GM12878 (cell line): ENCODE results near the gene ZNF692. TPM values are rescaled to one million over a fixed set of nuclear protein-coding genes. Genes with fewer than 3 reads are reported as not detected.

Experiments used
- BHLHE40 ChIP-seq, 2 experiments: fragments of 450-650 bp in 1 of 2; IDR thresholded peaks; 2 replicates each; pipeline ENCODE4 v1.6.1; 2011 to 2017; ENCODE audit warnings: low read depth in 2 of 2, borderline replicate concordance in 1 of 2, improper control_type of control experiment in 1 of 2, low read length in 1 of 2, mild to moderate bottlenecking in 1 of 2
- CHD4 ChIP-seq: fragments of 200-600 bp; sonication (generic); IDR thresholded peaks from 2 replicates; pipeline ENCODE4 v1.6.1; 2016; ENCODE audit warnings: mild to moderate bottlenecking
- CREB1 ChIP-seq: IDR thresholded peaks from 2 replicates; pipeline ENCODE4 v1.6.1; 2012; ENCODE audit warnings: low read depth, mild to moderate bottlenecking, inconsistent platforms
- EGR1 ChIP-seq, 2 experiments: IDR thresholded peaks; 1 replicate in 1 of 2; 2 replicates in 1 of 2; pipeline ENCODE4 v1.6.1; 2011 to 2012; ENCODE audit warnings: low read depth in 2 of 2, low read length in 2 of 2, borderline replicate concordance in 1 of 2, mild to moderate bottlenecking in 1 of 2, moderate library complexity in 1 of 2
- IKZF2 ChIP-seq, 2 experiments: fragments of 450-650 bp; IDR thresholded peaks; 2 replicates each; pipeline ENCODE4 v1.6.1; 2017; ENCODE audit warnings: mild to moderate bottlenecking in 2 of 2, moderate library complexity in 2 of 2
- IRF4 ChIP-seq: IDR thresholded peaks from 2 replicates; pipeline ENCODE4 v1.6.1; 2011; ENCODE audit warnings: low read depth, low read length
- LARP7 ChIP-seq: fragments of 450-650 bp; IDR thresholded peaks from 2 replicates; pipeline ENCODE4 v1.6.1; 2017; ENCODE audit warnings: mild to moderate bottlenecking
- MEF2A ChIP-seq: IDR thresholded peaks from 2 replicates; pipeline ENCODE4 v1.6.1; 2011; ENCODE audit warnings: low read depth, mild to moderate bottlenecking, low read length, moderate library complexity; ENCODE audit not compliant: insufficient read depth
- NFYB ChIP-seq: IDR thresholded peaks from 2 replicates; pipeline ENCODE4 v1.6.1; 2011; ENCODE audit warnings: low read depth, mild to moderate bottlenecking, low read length, improper control_type of control experiment, moderate library complexity; ENCODE audit not compliant: insufficient read depth
- RB1 ChIP-seq: fragments of 450-650 bp; formaldehyde crosslinking; IDR thresholded peaks from 2 replicates; pipeline ENCODE4 v1.6.1; 2017; ENCODE audit warnings: mild to moderate bottlenecking, borderline replicate concordance
- SMARCA5 ChIP-seq: fragments of 450-650 bp; IDR thresholded peaks from 2 replicates; pipeline ENCODE4 v1.6.1; 2017; ENCODE audit warnings: mild to moderate bottlenecking
- SRF ChIP-seq, 2 experiments: IDR thresholded peaks; 2 replicates each; pipeline ENCODE4 v1.6.1; 2011; ENCODE audit warnings: low read depth in 2 of 2, low read length in 2 of 2, mild to moderate bottlenecking in 1 of 2, moderate library complexity in 1 of 2
- SUPT20H ChIP-seq: IDR thresholded peaks from 2 replicates; pipeline ENCODE4 v1.6.1; 2011; ENCODE audit warnings: low read depth, mild to moderate bottlenecking, low read length, moderate library complexity, borderline replicate concordance; ENCODE audit not compliant: control insufficient read depth
- TARDBP ChIP-seq: IDR thresholded peaks from 2 replicates; pipeline ENCODE4 v1.6.1; 2016; ENCODE audit warnings: borderline replicate concordance
- ZNF207 ChIP-seq: fragments of 450-650 bp; IDR thresholded peaks from 2 replicates; pipeline ENCODE4 v1.6.1; 2014; ENCODE audit warnings: antibody characterized with exemption, mild to moderate bottlenecking, borderline replicate concordance
- polyA plus RNA-seq, 11 experiments: library from polyadenylated mRNA; depleted of rRNA in 4 of 11; unstranded in 6 of 11; stranded (reverse) in 5 of 11; fragments of >200 nt; fragmentation: Nextera tagmentation in 4 of 11; fragmentation: Illumina TruSeq in 1 of 11; extraction: Ambion mirVana in 4 of 11; extraction: Trizol in 1 of 11; gene quantifications; 1 replicate in 1 of 11; 2 replicates in 10 of 11; pipeline versions ENCODE4 v1.2.1 to v1.2.3, GENCODE V29; 2011 to 2016; ENCODE audit warnings: inconsistent platforms in 2 of 11, missing spikeins in 2 of 11, low read depth in 1 of 11
- total RNA-seq, 4 experiments: library from RNA; depleted of rRNA in 3 of 4; stranded (reverse); fragments of >200 nt in 3 of 4; fragmentation: Illumina TruSeq in 1 of 4; extraction: Trizol in 1 of 4; gene quantifications; 2 replicates each; pipeline versions ENCODE4 v1.2.1 to v1.2.3, GENCODE V29; 2013 to 2021
- TF ChIP-seq, protein P1 (sequence below): fragments of 450-650 bp; IDR thresholded peaks from 2 replicates; pipeline ENCODE4 v1.6.1; 2017; ENCODE audit warnings: mild to moderate bottlenecking, moderate library complexity
- TF ChIP-seq, protein P2 (sequence below): fragments of 450-650 bp; formaldehyde crosslinking; IDR thresholded peaks from 2 replicates; pipeline ENCODE4 v1.4.0; 2020; ENCODE audit warnings: mild to moderate bottlenecking, moderate library complexity
- TF ChIP-seq, protein P3 (sequence below): fragments of 450-650 bp; IDR thresholded peaks from 2 replicates; pipeline ENCODE4 v1.6.1; 2016; ENCODE audit warnings: mild to moderate bottlenecking

Gene ZNF692
- total and polyA plus RNA-seq, 10 of the 15 experiments (the other 5 are each of a cell fraction or from before 2014, with no cell fraction given) = 5.3 to 76.6 (median 36.9) TPM

DNA sequence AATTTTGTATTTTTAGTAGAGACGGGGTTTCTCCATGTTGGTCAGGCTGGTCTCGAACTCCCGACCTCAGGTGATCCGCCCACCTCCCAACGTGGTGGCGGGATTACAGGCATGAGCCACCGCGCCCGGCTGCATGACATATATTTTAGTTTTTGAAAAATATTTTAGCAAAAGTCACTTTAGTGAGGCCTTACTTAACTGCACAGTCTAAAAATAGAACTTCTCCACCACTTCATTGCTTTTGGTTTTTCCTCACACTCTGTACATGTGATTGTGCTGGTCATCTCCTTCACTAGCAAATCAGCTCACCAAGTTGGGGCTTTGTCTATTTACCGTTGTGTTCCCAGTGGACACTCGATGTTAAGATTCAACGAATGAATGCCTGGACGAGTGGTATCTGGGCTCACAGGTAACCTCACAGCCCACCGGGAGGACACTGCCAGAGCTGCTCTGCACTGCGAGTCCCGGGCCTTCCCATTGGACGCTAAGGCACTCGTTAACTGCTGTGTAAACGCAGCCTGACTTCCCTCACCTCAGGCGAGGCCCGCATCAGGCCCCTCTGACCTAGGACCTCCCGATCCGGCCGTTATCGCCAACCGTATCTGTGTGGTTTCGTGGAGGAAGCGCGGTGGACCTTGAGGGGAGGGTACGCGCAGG lies 14.0 kb upstream of the ZNF692 start (continued):
- TF ChIP-seq, protein P1, sequence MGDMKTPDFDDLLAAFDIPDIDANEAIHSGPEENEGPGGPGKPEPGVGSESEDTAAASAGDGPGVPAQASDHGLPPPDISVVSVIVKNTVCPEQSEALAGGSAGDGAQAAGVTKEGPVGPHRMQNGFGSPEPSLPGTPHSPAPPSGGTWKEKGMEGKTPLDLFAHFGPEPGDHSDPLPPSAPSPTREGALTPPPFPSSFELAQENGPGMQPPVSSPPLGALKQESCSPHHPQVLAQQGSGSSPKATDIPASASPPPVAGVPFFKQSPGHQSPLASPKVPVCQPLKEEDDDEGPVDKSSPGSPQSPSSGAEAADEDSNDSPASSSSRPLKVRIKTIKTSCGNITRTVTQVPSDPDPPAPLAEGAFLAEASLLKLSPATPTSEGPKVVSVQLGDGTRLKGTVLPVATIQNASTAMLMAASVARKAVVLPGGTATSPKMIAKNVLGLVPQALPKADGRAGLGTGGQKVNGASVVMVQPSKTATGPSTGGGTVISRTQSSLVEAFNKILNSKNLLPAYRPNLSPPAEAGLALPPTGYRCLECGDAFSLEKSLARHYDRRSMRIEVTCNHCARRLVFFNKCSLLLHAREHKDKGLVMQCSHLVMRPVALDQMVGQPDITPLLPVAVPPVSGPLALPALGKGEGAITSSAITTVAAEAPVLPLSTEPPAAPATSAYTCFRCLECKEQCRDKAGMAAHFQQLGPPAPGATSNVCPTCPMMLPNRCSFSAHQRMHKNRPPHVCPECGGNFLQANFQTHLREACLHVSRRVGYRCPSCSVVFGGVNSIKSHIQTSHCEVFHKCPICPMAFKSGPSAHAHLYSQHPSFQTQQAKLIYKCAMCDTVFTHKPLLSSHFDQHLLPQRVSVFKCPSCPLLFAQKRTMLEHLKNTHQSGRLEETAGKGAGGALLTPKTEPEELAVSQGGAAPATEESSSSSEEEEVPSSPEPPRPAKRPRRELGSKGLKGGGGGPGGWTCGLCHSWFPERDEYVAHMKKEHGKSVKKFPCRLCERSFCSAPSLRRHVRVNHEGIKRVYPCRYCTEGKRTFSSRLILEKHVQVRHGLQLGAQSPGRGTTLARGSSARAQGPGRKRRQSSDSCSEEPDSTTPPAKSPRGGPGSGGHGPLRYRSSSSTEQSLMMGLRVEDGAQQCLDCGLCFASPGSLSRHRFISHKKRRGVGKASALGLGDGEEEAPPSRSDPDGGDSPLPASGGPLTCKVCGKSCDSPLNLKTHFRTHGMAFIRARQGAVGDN = peak; percentile 55; the same call in 1 of the 2 replicates
- peak; percentile 50; the same call in 1 of the 2 replicates for TF ChIP-seq MEF2A
- TF ChIP-seq ZNF207 = no peak
- TF ChIP-seq CREB1 = no peak
- TF ChIP-seq SRF (IDR thresholded peaks at IDR 0.05; ENCODE audit: low read depth in 2 of 2, low read length in 2 of 2) = no peak
- TF ChIP-seq IRF4 = 0 out of 2 replicates have a peak, but pooled peaks have one; percentile 19
- TF ChIP-seq SUPT20H = no peak
- TF ChIP-seq RB1 = peak; percentile 27; the same call in 1 of the 2 replicates
- TF ChIP-seq, protein P2, sequence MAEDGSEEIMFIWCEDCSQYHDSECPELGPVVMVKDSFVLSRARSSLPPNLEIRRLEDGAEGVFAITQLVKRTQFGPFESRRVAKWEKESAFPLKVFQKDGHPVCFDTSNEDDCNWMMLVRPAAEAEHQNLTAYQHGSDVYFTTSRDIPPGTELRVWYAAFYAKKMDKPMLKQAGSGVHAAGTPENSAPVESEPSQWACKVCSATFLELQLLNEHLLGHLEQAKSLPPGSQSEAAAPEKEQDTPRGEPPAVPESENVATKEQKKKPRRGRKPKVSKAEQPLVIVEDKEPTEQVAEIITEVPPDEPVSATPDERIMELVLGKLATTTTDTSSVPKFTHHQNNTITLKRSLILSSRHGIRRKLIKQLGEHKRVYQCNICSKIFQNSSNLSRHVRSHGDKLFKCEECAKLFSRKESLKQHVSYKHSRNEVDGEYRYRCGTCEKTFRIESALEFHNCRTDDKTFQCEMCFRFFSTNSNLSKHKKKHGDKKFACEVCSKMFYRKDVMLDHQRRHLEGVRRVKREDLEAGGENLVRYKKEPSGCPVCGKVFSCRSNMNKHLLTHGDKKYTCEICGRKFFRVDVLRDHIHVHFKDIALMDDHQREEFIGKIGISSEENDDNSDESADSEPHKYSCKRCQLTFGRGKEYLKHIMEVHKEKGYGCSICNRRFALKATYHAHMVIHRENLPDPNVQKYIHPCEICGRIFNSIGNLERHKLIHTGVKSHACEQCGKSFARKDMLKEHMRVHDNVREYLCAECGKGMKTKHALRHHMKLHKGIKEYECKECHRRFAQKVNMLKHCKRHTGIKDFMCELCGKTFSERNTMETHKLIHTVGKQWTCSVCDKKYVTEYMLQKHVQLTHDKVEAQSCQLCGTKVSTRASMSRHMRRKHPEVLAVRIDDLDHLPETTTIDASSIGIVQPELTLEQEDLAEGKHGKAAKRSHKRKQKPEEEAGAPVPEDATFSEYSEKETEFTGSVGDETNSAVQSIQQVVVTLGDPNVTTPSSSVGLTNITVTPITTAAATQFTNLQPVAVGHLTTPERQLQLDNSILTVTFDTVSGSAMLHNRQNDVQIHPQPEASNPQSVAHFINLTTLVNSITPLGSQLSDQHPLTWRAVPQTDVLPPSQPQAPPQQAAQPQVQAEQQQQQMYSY (CRISPR knock-in tag) = no peak
- TF ChIP-seq CHD4 = peak; percentile 95; the same call in 1 of the 2 replicates
- peak in 1 of 2 experiments; percentile 62; a peak in 1 of 3 replicates for TF ChIP-seq EGR1 (IDR thresholded peaks at IDR 0.05; ENCODE audit: borderline replicate concordance in 1 of 2, low read depth in 2 of 2, low read length in 2 of 2)
- TF ChIP-seq, protein P3, sequence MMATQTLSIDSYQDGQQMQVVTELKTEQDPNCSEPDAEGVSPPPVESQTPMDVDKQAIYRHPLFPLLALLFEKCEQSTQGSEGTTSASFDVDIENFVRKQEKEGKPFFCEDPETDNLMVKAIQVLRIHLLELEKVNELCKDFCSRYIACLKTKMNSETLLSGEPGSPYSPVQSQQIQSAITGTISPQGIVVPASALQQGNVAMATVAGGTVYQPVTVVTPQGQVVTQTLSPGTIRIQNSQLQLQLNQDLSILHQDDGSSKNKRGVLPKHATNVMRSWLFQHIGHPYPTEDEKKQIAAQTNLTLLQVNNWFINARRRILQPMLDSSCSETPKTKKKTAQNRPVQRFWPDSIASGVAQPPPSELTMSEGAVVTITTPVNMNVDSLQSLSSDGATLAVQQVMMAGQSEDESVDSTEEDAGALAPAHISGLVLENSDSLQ = no peak
- peak; percentile 79 for TF ChIP-seq SMARCA5
- no peak for TF ChIP-seq TARDBP
- peak; percentile 47; the same call in 1 of the 2 replicates for TF ChIP-seq LARP7
- TF ChIP-seq IKZF2 (IDR thresholded peaks at IDR 0.05) = peak; percentile 8 to 19; a peak in 3 of 4 replicates
- TF ChIP-seq NFYB = peak; percentile 59; the same call in 1 of the 2 replicates
- peak in 1 of 2 experiments; percentile 35; a peak in 1 of 4 replicates for TF ChIP-seq BHLHE40 (IDR thresholded peaks at IDR 0.05; ENCODE audit: borderline replicate concordance in 1 of 2, low read depth in 2 of 2, low read length in 1 of 2)
